Cardiac ventricle fibroblast (primary cell): ENCODE measurements around the gene ZGRF1. TPM values are rescaled to one million over a fixed set of nuclear protein-coding genes. Genes with fewer than 3 reads are reported as not detected.

Experiments
- total RNA-seq: library from RNA; depleted of rRNA; stranded (reverse); fragments of >200 nt; gene quantifications from 2 replicates; pipeline ENCODE4 v1.2.3, GENCODE V29; 2015

The ZGRF1 gene, protein sequence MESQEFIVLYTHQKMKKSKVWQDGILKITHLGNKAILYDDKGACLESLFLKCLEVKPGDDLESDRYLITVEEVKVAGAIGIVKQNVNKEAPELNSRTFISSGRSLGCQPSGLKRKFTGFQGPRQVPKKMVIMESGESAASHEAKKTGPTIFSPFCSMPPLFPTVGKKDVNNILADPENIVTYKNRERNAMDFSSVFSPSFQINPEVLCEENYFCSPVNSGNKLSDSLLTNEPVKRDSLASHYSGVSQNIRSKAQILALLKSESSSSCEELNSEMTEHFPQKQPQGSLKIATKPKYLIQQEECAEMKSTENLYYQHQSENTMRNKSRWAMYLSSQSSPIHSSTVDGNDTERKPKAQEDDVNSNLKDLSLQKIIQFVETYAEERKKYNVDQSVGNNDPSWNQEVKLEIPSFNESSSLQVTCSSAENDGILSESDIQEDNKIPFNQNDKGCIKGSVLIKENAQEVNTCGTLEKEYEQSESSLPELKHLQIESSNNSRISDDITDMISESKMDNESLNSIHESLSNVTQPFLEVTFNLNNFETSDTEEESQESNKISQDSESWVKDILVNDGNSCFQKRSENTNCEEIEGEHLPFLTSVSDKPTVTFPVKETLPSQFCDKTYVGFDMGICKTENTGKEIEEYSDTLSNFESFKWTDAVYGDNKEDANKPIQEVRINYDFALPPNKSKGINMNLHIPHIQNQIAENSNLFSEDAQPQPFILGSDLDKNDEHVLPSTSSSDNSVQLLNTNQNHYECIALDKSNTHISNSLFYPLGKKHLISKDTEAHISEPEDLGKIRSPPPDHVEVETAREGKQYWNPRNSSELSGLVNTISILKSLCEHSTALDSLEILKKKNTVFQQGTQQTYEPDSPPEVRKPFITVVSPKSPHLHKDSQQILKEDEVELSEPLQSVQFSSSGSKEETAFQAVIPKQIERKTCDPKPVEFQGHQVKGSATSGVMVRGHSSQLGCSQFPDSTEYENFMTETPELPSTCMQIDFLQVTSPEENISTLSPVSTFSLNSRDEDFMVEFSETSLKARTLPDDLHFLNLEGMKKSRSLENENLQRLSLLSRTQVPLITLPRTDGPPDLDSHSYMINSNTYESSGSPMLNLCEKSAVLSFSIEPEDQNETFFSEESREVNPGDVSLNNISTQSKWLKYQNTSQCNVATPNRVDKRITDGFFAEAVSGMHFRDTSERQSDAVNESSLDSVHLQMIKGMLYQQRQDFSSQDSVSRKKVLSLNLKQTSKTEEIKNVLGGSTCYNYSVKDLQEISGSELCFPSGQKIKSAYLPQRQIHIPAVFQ (N-terminal part only)
- total RNA-seq = 1.3 and 3.1 TPM in 2 replicates

DNA sequence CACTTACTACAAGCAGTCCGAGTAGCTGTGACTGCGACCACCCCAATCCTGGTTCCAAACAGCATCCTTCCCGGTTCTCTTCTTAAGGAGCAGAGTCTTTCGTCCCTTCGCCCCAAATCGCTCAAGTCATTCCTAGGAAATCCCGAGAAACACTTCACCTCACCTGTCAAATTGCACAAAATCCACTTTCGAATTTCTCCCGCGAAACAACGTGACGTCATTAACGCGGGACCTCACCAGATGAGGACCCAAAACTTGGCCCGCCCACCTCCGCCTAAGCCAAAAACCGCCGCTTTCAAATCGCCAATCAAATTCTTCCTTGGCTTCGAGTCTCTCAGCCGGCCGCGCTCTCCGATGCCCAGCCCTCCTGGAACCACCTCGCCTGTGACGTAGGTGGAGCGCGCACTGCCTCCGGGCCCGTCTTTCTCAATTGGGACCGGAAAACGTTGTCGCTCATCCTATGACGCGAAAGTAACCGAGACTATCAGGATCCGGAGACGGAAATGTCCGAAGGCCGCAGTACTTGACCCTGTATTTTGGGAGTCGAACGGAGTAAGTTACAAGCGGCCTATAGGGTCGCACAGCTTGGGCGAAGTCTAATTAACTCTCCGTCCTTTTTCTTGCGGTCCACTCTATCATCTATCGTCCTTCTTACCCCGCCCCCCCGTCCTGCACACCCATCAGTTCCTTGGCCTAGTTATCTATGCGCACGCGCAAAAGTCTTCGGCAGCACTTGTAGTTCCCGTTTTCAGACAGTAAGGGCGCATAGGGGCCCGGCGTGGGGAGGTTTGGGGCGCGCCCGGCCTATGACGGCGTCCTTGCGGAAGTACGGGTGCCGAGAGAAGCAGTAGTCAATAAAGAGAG is at the start of gene ZGRF1, which contains the start of gene LARP7:
Gene ZGRF1, minus strand, starts transcription at position 222 of the 864 bp plus-strand sequence. CDS start 3,733 bp downstream, outside the sequence.
Gene LARP7, plus strand, starts transcription at position 456 of the 864 bp plus-strand sequence. CDS start 7,527 bp downstream, outside the sequence.

DNA sequence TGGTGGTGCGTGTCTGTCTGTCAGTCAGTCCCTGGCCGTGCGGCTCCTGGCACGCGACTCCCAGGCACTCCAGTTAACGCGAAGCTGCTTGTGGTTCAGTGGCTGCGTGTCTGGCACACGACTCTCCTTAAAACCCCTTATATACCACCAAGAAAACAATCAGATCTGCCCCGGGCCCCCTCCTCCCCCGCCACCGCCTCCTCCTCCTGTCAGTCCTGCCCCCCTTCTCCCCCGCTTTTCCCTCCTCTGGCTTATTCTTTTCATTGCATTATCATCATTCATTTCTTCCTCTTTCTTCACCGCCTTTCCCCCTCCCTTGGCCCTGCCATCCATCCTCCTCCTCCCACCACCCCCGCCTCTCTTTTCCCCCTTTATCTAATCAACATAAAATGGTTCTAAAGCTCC is 120.6 kb downstream of the ZGRF1 start, which contains the start of gene NEUROG2:
Gene NEUROG2, minus strand, starts transcription at position 115 of the 405 bp plus-strand sequence. CDS start 705 bp downstream, outside the sequence.

Other genes with a start within 250 kb of the ZGRF1 start
- not detected in 2 replicates for gene NEUROG2, start 120.7 kb downstream of the ZGRF1 start, total RNA-seq
- gene LARP7, start 234 bp upstream of the ZGRF1 start, total RNA-seq = 21.9 and 23.5 TPM in 2 replicates